ACHN (cell line): ENCODE data around the gene TMEM232.
"Not testable (repeated sequence)": the region's sequence is repeated elsewhere in the genome, so short reads cannot be mapped to it uniquely, and the experiment has no call there.

Experiments
- DNase-seq: peaks from one replicate; pipeline ENCODE4 v3.0.0-alpha.2; 2015
- in situ Hi-C: cut with HindIII; loops from 2 replicates; pipeline ENCODE4 v1.10.0; 2017; ENCODE audit warnings: low sequenced_read_pairs, low pct_ligation_motif_present, low pct_unique_long_range_greater_than_20kb

Gene TMEM232

DNA sequence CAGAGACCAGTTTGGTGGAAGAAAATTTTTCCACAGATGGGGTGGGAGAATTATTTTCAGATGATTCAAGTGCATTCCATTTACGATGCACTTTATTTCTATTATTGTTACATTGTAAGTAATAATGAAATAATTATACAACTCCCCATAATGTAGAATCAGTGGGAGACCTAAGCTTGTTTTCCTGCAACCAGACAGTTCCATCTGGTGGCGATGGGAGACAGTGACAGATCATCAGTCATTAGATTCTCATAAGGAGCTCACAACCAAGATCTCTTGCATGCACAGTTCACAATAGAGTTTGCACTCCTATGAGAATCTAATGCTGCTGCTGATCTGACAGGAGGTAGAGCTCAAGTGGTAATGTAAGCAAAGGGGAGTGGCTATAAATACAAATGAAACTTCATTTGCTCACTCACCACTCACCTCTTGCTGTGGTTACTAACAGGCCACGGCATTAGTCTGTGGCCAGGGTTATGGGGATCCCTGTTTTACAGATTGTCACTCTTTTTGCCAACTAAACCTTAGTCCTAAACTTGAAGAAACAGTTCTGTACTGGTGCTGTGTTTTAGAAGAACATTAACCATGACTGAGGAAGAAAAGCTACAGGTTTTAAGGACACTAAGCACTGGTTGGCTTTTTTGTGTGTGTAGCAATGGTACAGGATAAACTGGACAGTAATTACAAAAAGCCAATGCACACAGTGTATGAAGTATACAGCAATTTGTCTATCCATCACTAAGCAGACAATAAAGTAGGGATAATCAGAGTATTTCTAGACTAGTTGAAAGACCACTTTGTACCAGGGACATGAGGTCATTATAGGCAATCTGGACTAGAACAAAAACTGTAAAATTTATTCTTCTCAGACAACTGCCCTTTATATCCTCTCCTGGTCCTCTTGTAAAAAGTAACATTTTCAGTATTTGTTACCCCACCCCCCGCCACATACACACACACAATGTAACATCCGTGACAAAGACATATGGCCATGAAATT, 9.9 kb downstream of the TMEM232 start:
- DNase-seq, result no peak
- in situ Hi-C loops, result no loop called here

GRCh38 chr5:110707260-110707844, 19.1 kb downstream of the TMEM232 start:
- in situ Hi-C loops, result no loop called here
- DNase-seq, result no peak

GRCh38 chr5:110705349-110705748, 21.1 kb downstream of the TMEM232 start:
- in situ Hi-C loops, result no loop called here
- no peak for DNase-seq

DNA sequence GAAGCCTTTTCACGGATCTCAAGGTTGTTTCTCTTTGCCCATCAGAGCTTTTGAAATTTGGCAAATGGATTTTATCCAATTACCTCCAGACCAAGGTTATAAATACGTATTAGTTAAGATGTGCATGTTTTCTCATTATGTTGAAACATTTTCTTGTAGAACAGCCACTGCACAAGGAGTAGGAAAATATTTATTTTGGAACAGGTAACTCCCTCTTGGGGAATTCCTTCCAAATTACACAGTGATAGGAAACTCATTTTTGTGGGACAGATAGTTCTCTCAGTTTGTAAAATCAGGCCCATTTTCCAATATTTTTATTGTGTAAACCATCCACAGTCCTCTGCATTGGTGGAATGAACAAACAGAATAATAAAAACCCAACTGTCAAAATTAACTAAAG, 23.0 kb downstream of the TMEM232 start:
- DNase-seq, result no peak
- in situ Hi-C loops, result no loop called here

DNA sequence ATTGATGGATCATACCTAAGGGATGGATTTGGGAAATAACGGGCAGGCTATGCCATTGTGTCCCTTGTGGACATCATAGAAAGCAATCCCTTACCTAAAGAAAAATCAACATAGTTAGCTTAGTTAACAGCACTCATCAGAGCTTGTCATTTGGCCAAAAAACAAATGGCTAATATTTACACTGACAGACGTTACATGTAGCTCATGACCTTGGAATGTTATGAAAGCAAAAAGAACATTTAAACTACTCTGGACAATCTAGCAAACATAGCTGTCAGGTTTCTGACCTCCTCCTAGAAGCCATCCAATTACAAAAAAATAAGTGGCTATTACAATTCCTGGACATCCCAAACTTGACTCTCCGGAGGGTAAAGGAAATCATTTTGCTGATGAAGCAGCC, 23.8 kb downstream of the TMEM232 start:
- DNase-seq, result no peak
- in situ Hi-C loops, result no loop called here

- in situ Hi-C loops, result no loop called here
- no peak for DNase-seq
Observed at GRCh38 chr5:110702300-110702699, 24.2 kb downstream of the TMEM232 start.

DNA sequence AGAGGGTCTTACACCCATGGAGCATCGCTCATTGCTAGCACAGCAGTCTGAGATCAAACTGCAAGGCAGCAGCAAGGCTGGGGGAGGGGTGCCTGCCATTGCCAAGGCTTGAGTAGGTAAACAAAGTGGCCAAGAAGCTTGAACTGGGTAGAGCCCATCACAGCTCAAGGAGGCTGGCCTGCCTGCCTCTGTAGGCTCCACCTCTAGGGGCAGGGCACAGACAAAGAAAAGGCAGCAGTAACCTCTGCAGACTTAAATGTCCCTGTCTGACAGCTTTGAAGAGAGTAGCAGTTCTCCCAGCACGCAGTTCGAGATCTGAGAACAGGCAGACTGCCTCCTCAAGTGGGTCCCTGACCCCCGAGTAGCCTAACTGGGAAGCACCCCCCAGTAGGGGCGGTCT, 33.8 kb downstream of the TMEM232 start:
- DNase-seq, in situ Hi-C loops: not testable (repeated sequence)

- in situ Hi-C loops, DNase-seq: not testable (repeated sequence)
Observed at GRCh38 chr5:110690587-110690986, 35.9 kb downstream of the TMEM232 start.

- no peak for DNase-seq
- in situ Hi-C loops, result no loop called here
Observed at GRCh38 chr5:110687485-110687884, 39.0 kb downstream of the TMEM232 start.

- no peak for DNase-seq
- in situ Hi-C loops, result no loop called here
Observed at GRCh38 chr5:110686270-110686669, 40.2 kb downstream of the TMEM232 start.

DNA sequence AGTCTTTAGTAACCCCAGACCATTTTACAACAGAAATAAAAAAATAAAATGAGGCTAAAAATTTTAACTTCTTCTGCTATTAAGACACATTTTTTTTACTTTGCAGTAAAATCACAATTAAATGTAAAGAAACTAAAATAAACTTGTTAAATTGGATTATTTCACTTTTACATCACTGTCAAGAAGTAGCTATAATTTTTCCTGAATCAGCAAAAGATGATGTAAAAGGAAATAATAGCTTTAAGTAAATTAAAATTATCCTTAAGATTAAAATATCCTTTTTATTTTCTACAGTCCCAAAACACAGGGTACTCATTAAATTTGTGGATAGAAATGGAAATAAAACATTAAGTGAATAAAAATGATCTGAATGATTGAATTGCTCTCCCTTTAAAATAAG, 44.5 kb downstream of the TMEM232 start:
- no peak for DNase-seq
- in situ Hi-C loops, result no loop called here

DNA sequence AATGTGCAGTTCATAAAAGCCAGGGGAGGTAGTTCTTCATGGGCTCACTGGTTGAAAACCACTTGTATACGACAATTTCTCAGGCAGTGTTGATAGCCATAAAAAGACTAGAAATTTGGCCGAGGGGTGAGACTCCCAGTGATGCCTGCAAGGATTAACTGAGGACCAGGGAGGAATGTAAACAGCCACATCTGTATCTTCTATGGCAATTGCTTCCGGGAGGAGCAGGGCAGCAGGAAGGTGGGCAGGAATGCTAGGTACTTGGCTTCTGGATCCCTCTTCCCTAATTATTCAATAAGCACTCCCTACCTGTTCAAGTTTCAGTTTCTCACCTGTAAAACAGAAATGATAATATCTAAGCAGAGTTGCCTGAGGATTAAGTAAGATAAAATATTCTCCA, 45.4 kb downstream of the TMEM232 start:
- in situ Hi-C loops, result no loop called here

DNA sequence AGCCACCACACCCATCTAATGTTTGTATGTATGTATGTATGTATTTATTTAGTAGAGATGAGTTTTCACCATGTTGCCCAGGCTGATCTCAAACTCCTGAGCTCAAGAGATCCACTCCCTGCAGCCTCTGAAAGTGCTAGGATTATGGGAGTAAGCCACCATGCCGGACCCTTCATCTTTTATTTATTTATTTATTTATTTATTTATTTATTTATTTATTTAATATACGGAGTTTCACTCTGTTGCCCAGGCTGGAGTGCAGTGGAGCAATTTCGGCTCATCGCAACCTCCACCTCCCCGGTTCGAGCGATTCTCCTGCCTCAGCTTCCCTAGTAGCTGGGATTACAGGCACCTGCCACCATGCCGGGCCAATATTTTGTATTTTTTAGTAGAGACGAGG, 49.9 kb downstream of the TMEM232 start:
- in situ Hi-C loops, result not testable (repeated sequence)

More for the DNA sequence above, 45.4 kb downstream of the TMEM232 start:
- no peak for DNase-seq

GRCh38 chr5:110665184-110665726, 61.2 kb downstream of the TMEM232 start:
- in situ Hi-C loops, result no loop called here
- no peak for DNase-seq

More for the DNA sequence above, 49.9 kb downstream of the TMEM232 start:
- not testable (repeated sequence) for DNase-seq

DNA sequence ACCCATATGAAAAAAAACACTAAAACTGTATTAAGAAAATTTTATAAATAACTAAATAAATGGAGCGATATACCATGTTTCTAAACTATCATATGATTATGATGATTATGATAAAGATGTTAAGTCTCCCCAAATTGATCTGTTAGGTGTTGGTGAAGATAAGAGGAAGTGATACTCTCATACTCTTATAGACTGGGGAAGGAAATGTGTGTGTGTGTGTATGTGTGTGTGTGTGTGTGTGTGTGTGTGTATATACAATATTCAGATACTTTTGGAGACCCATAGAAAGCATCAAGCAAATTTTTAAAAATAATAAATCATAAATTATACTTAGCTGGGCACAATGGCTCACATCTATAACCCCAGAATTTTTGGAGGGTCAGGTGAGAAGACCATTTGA, 62.9 kb downstream of the TMEM232 start:
- DNase-seq, result no peak
- in situ Hi-C loops, result no loop called here

DNA sequence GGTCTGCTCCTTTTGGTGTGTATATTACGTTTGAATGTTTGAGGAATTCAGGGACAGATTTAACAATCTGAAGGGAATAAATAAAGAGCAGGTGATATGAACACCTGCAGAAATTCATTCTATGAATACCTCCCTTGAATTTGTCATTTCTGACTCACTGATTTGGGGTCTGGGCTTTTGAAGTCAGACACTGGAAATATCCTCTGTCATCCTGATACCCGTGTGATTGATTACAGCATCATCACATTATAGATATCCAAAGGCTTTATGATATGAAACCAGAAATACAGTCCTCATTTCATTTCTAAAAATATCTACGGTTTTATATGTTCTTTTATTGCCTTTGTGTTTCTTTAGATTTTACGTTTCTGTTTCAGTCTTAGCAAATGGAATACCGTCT, 68.5 kb downstream of the TMEM232 start:
- DNase-seq, result no peak
- in situ Hi-C loops, result no loop called here

- in situ Hi-C loops, result no loop called here
- DNase-seq, result no peak
Observed at GRCh38 chr5:110653231-110653970, 73.1 kb downstream of the TMEM232 start.

DNA sequence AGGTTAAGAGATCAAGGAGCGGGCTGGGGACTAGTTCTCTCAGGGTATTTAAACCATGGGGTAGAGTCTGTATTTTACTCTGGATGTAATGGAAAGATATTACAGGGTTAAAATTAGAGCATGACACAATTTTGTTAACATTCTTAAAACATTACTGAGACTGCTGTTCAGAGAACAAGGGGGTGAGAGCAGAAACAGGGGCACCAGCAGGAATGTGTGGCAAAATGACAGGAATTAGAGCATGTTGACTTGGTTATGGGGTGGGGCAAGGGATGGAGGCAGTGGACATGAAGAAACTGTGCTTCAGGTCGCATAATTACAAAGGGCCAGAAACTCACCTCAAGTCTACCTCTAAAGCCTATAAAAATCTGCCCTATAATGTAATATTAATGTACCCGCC, 75.0 kb downstream of the TMEM232 start:
- DNase-seq, result no peak
- in situ Hi-C loops, result no loop called here

- in situ Hi-C loops, result no loop called here
- DNase-seq, result no peak
Observed at GRCh38 chr5:110644357-110644756, 82.1 kb downstream of the TMEM232 start.
